Stimulated activated CD8-positive, alpha-beta memory T cell treated with anti-CD3 and anti-CD28 coated beads, Interleukin-4, amount 100 ng/mL, for 48 hours (primary cell): ENCODE measurements around the gene PLPPR1.
"Not testable (repeated sequence)": the region's sequence is repeated elsewhere in the genome, so short reads cannot be mapped to it uniquely, and the experiment has no call there.

Source experiments
- DNase-seq: peaks from one replicate; pipeline ENCODE4 v3.0.0-alpha.2; 2020

PLPPR1 gene

GRCh38 chr9:101225271-101225670 is 196.7 kb downstream of the PLPPR1 start:
- DNase-seq, result no peak

- DNase-seq, result no peak
Observed at GRCh38 chr9:101226161-101226560, 197.6 kb downstream of the PLPPR1 start.

GRCh38 chr9:101226803-101227202 is 198.3 kb downstream of the PLPPR1 start:
- DNase-seq, result no peak

- no peak for DNase-seq
Observed at GRCh38 chr9:101229606-101230005, 201.1 kb downstream of the PLPPR1 start.

GRCh38 chr9:101232405-101232977 is 204.0 kb downstream of the PLPPR1 start:
- no peak for DNase-seq

GRCh38 chr9:101235105-101235866 is 206.8 kb downstream of the PLPPR1 start:
- DNase-seq, result no peak

GRCh38 chr9:101242651-101243050 is 214.1 kb downstream of the PLPPR1 start:
- DNase-seq, result no peak

- no peak for DNase-seq
Observed at GRCh38 chr9:101246691-101247090, 218.2 kb downstream of the PLPPR1 start.

- no peak for DNase-seq
Observed at GRCh38 chr9:101247297-101247696, 218.8 kb downstream of the PLPPR1 start.

- DNase-seq, result no peak
Observed at GRCh38 chr9:101254733-101255433, 226.4 kb downstream of the PLPPR1 start.

GRCh38 chr9:101264727-101265126 is 236.2 kb downstream of the PLPPR1 start:
- no peak for DNase-seq

- no peak for DNase-seq
Observed at GRCh38 chr9:101265261-101265660, 236.7 kb downstream of the PLPPR1 start.

- no peak for DNase-seq
Observed at GRCh38 chr9:101268426-101268825, 239.9 kb downstream of the PLPPR1 start.

- no peak for DNase-seq
Observed at GRCh38 chr9:101269591-101270283, 241.2 kb downstream of the PLPPR1 start.

- no peak for DNase-seq
Observed at GRCh38 chr9:101270302-101270701, 241.8 kb downstream of the PLPPR1 start.

GRCh38 chr9:101271102-101271501 is 242.6 kb downstream of the PLPPR1 start:
- no peak for DNase-seq

- DNase-seq, result no peak
Observed at GRCh38 chr9:101274971-101275768, 246.6 kb downstream of the PLPPR1 start.

GRCh38 chr9:101275769-101276250 is 247.3 kb downstream of the PLPPR1 start:
- no peak for DNase-seq

GRCh38 chr9:101291043-101291442 is 262.5 kb downstream of the PLPPR1 start:
- not testable (repeated sequence) for DNase-seq

GRCh38 chr9:101299901-101300300 is 271.4 kb downstream of the PLPPR1 start:
- no peak for DNase-seq

- no peak for DNase-seq
Observed at GRCh38 chr9:101307051-101307450, 278.5 kb downstream of the PLPPR1 start.

GRCh38 chr9:101307524-101308213 is 279.1 kb downstream of the PLPPR1 start:
- DNase-seq, result no peak
